IMR-90 (cell line): ENCODE data around the gene DCLRE1A. TPM values are rescaled to one million over a fixed set of nuclear protein-coding genes. Genes with fewer than 3 reads are reported as not detected.

ENCODE experiments used
- ATAC-seq: fragments of 200-7000 bp; cut with Tn5 transposase; 2 replicates; pipeline ENCODE4 v1.9.1; 2020; ENCODE audit warnings: low read depth, mild to moderate bottlenecking, moderate library complexity
- BruUV-seq: library from RNA; stranded (reverse); fragments of 400-500 nt; replicated peaks from 2 replicates; lab custom pipeline; 2021; lab: Mats Ljungman, UMichigan
- CTCF ChIA-PET: fragments of 300-600 bp; formaldehyde crosslinking; extraction: SDS; loops from one replicate; lab custom pipeline; 2021; ENCODE audit warnings: antibody characterized with exemption; lab: Yijun Ruan, JAX
- POLR2A ChIA-PET: fragments of 300-600 bp; sonication (Branson Sonifier 250); formaldehyde crosslinking; loops from one replicate; lab custom pipeline; 2022; ENCODE audit warnings: antibody characterized with exemption; ENCODE audit not compliant: unreplicated experiment; lab: Charles Lee
- DNase-seq: peaks from one replicate; pipeline ENCODE4 v3.0.0; 2013
- H2AFZ ChIP-seq: replicated peaks from 2 replicates; pipeline ENCODE3; 2013; ENCODE audit warnings: low read length, mild to moderate bottlenecking; ENCODE audit not compliant: poor library complexity
- H2AK5ac ChIP-seq: 2 replicates; pipeline ENCODE4 v1.6.1; 2013; ENCODE audit warnings: low read depth, low read length, inconsistent platforms
- H2AK9ac ChIP-seq: replicated peaks from 2 replicates; pipeline ENCODE3; 2013; ENCODE audit warnings: mild to moderate bottlenecking, low read depth, low read length, moderate library complexity; ENCODE audit not compliant: poor library complexity
- H2BK120ac ChIP-seq: 2 replicates; pipeline ENCODE4 v1.6.1; 2013; ENCODE audit warnings: low read depth, low read length, inconsistent platforms
- H2BK15ac ChIP-seq: 3 replicates; pipeline ENCODE4 v1.6.1; 2013; ENCODE audit warnings: low read depth, low read length, inconsistent platforms
- H2BK20ac ChIP-seq: 2 replicates; pipeline ENCODE4 v1.6.1; 2013; ENCODE audit warnings: low read depth, mild to moderate bottlenecking, inconsistent platforms, low read length, moderate library complexity
- H2BK5ac ChIP-seq: 2 replicates; pipeline ENCODE4 v1.6.1; 2013; ENCODE audit warnings: mild to moderate bottlenecking, low read depth, low read length, inconsistent platforms; ENCODE audit not compliant: poor library complexity, severe bottlenecking
- H3K14ac ChIP-seq: replicated peaks from 2 replicates; pipeline ENCODE4 v1.6.1; 2013; ENCODE audit warnings: low read depth, low read length, inconsistent platforms
- H3K18ac ChIP-seq: 2 replicates; pipeline ENCODE4 v1.6.1; 2013; ENCODE audit warnings: low read depth, low read length, control low read depth
- H3K23ac ChIP-seq: 2 replicates; pipeline ENCODE4 v1.6.1; 2013; ENCODE audit warnings: low read depth, low read length, inconsistent platforms
- H3K27ac ChIP-seq: 2 replicates; pipeline ENCODE4 v1.5.1; 2013; ENCODE audit warnings: mild to moderate bottlenecking, control low read depth, low read length; ENCODE audit not compliant: insufficient read depth
- H3K27me3 ChIP-seq: 2 replicates; pipeline ENCODE4 v1.6.1; 2013; ENCODE audit warnings: low read length; ENCODE audit not compliant: control insufficient read depth, insufficient read depth
- H3K36me3 ChIP-seq: 2 replicates; pipeline ENCODE4 v1.6.1; 2013; ENCODE audit warnings: low read length, mixed read lengths; ENCODE audit not compliant: control insufficient read depth, insufficient read depth
- H3K4ac ChIP-seq: 2 replicates; pipeline ENCODE4 v1.6.1; 2013; ENCODE audit warnings: low read depth, low read length, inconsistent platforms
- H3K4me1 ChIP-seq: 2 replicates; pipeline ENCODE4 v1.6.1; 2013; ENCODE audit warnings: low read length, mixed read lengths; ENCODE audit not compliant: control insufficient read depth, insufficient read depth
- H3K4me2 ChIP-seq: 2 replicates; pipeline ENCODE4 v1.6.1; 2013; ENCODE audit warnings: low read depth, mild to moderate bottlenecking, control low read depth, low read length, moderate library complexity
- H3K4me3 ChIP-seq: 2 replicates; pipeline ENCODE4 v1.5.1; 2013; ENCODE audit warnings: low read depth, mild to moderate bottlenecking, control low read depth, low read length, moderate library complexity; ENCODE audit not compliant: insufficient read depth
- H3K56ac ChIP-seq: 2 replicates; pipeline ENCODE4 v1.6.1; 2013; ENCODE audit warnings: low read length, inconsistent platforms; ENCODE audit not compliant: insufficient read depth; ENCODE audit errors: extremely low read depth
- H3K79me1 ChIP-seq, 2 experiments: 2 replicates each; pipeline ENCODE4 v1.6.1; 2013; ENCODE audit warnings: low read length in 2 of 2, inconsistent platforms in 1 of 2, low read depth in 1 of 2
- H3K9ac ChIP-seq: 2 replicates; pipeline ENCODE4 v1.6.1; 2013; ENCODE audit warnings: low read depth, low read length, control low read depth
- H3K9me1 ChIP-seq: 2 replicates; pipeline ENCODE4 v1.6.1; 2013; ENCODE audit warnings: low read length, inconsistent platforms; ENCODE audit not compliant: insufficient read depth
- H3K9me3 ChIP-seq: 2 replicates; pipeline ENCODE4 v1.6.1; 2013; ENCODE audit warnings: low read length; ENCODE audit not compliant: control insufficient read depth, insufficient read depth
- H4K20me1 ChIP-seq: 2 replicates; pipeline ENCODE4 v1.6.1; 2013; ENCODE audit warnings: low read length, inconsistent platforms; ENCODE audit not compliant: insufficient read depth
- H4K5ac ChIP-seq: 2 replicates; pipeline ENCODE4 v1.6.1; 2013; ENCODE audit warnings: mild to moderate bottlenecking, low read depth, low read length, control low read depth
- H4K8ac ChIP-seq, 2 experiments: 2 replicates each; pipeline ENCODE4 v1.6.1; 2013; ENCODE audit warnings: low read depth in 2 of 2, low read length in 2 of 2, control low read depth in 1 of 2, inconsistent platforms in 1 of 2
- H4K91ac ChIP-seq: 2 replicates; pipeline ENCODE4 v1.6.1; 2013; ENCODE audit warnings: low read depth, low read length, inconsistent platforms; ENCODE audit not compliant: insufficient read depth
- MAZ ChIP-seq: IDR thresholded peaks from 2 replicates; pipeline ENCODE4 v1.6.1; 2012; ENCODE audit warnings: low read depth, mild to moderate bottlenecking, low read length, improper control_type of control experiment, moderate library complexity, borderline replicate concordance
- WGBS, 2 experiments: methylation state at CpG; one replicate each; pipeline versions ENCODE4 v1.1.5 to v1.1.7; 2013; ENCODE audit warnings: missing lambda C conversion rate in 2 of 2; ENCODE audit not compliant: insufficient read length in 1 of 2; ENCODE audit errors: extremely low coverage in 2 of 2; 5-methylcytosine and 5-hydroxymethylcytosine counted together
- dilution Hi-C: fragments of 300-500 bp; cut with HindIII; formaldehyde crosslinking; loops from one replicate; pipeline ENCODE4 v1.14.3; 2018; ENCODE audit warnings: low sequenced_read_pairs; ENCODE audit not compliant: unreplicated experiment
- in situ Hi-C: fragments of 300-500 bp; cut with MboI; formaldehyde crosslinking; loops from 3 replicates; pipeline ENCODE4 v1.14.3; 2019; ENCODE audit warnings: low sequenced_read_pairs, inconsistent platforms, mixed read lengths
- intact Hi-C: fragments of 100-400 bp; cut with micrococcal nuclease; formaldehyde crosslinking; loops from 2 replicates; pipeline ENCODE4 v1.10.0; 2022
- polyA plus RNA-seq, 3 experiments: library from polyadenylated mRNA; depleted of rRNA; stranded (reverse); fragments of >200 nt; gene quantifications; 2 replicates each; pipeline ENCODE4 v1.2.3, GENCODE V29; 2012; ENCODE audit warnings: low replicate concordance in 1 of 3
- total RNA-seq: library from RNA; depleted of rRNA; stranded (reverse); fragments of >200 nt; gene quantifications from 2 replicates; pipeline ENCODE4 v1.2.3, GENCODE V29; 2012

The DCLRE1A gene
- total and polyA plus RNA-seq, 2 of the 4 experiments (the other 2 are of a cell fraction): 3.1 to 6.3 TPM

DNA sequence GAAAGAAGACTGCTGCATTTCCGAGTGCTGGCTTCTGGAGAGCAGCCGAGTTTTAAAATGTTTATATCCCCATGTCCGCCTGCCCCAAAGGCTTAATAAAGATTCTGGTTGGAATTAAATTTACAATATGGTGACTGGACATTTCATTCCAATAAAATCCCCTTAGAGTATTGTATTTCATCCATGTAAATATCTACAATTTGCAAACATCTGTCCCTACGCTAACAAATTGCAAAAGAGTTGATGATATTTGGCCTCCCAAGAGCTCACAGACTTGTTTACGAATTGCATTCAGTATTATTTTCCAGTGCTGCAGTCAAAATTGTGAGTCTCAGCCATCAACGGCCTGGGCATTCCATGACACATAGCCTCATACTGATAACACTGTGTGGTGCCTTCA, 52.3 kb downstream of the DCLRE1A start:
- H3K79me1 ChIP-seq: no peaks in the 10 kb centered on the region
- no peak overlapping the region for H3K23ac ChIP-seq
- no peaks in the 10 kb centered on the region for H3K9me1 ChIP-seq
- intact Hi-C loops (loop anchor here (10.0 kb wide), 1 partner anchor 1323 kb away; no protein-coding TSS in a partner anchor), dilution Hi-C loops (no loop called here), in situ Hi-C loops (no loop called here)
- no peak overlapping the region for H2BK15ac ChIP-seq
- no peak overlapping the region for H3K9ac ChIP-seq
- ChIA-PET POLR2A (no interaction called here), CTCF (interaction anchor here (1.3 kb wide), 1 partner anchor 301 kb away, joined by 4 read pairs; no protein-coding TSS in a partner anchor)
- H2BK20ac ChIP-seq: no peak overlapping the region
- no peak overlapping the region for H3K4me3 ChIP-seq
- no peak overlapping the region for H3K14ac ChIP-seq
- peaks cover 17% of the 10 kb centered on the region for H3K27me3 ChIP-seq
- no TSS peak for BruUV-seq
- H2AK9ac ChIP-seq: no peak overlapping the region
- no peak overlapping the region for H2AFZ ChIP-seq
- no peak overlapping the region for H4K91ac ChIP-seq
- 20% methylated on average over 1 of the region's 6 CpGs; no CpG with 5 or more reads in 1 of the 2 experiments for WGBS, 2 experiments
- H3K56ac ChIP-seq: no peak overlapping the region
- H2BK5ac ChIP-seq: no peak overlapping the region
- ATAC-seq (peak; percentile 35; the same call in 1 of the 2 replicates), DNase-seq (no peak)
- no peak overlapping the region for H3K4ac ChIP-seq
- no peak overlapping the region for H4K8ac ChIP-seq
- no peaks in the 10 kb centered on the region; the same call in 1 of the 2 replicates for H3K4me1 ChIP-seq
- no peak overlapping the region for H2AK5ac ChIP-seq
- no peak for TF ChIP-seq MAZ
- no peak overlapping the region for H2BK120ac ChIP-seq
- H3K36me3 ChIP-seq: no peaks in the 10 kb centered on the region
- no peak overlapping the region for H3K27ac ChIP-seq
- H3K9me3 ChIP-seq: peaks cover 2% of the 10 kb centered on the region; the same call in 1 of the 2 replicates
- no peaks in the 10 kb centered on the region for H4K20me1 ChIP-seq
- H4K5ac ChIP-seq: no peak overlapping the region
- H3K4me2 ChIP-seq: no peak overlapping the region
- H3K18ac ChIP-seq: no peak overlapping the region
